ENCODE measurements around the gene CRYGN. TPM values are rescaled to one million over a fixed set of nuclear protein-coding genes. Genes with fewer than 3 reads are reported as not detected.

Gene CRYGN
- polyA plus RNA-seq, 1 donor (not counting 4 experiments of a cell fraction or from before 2014, with no cell fraction given), result not detected

DNA sequence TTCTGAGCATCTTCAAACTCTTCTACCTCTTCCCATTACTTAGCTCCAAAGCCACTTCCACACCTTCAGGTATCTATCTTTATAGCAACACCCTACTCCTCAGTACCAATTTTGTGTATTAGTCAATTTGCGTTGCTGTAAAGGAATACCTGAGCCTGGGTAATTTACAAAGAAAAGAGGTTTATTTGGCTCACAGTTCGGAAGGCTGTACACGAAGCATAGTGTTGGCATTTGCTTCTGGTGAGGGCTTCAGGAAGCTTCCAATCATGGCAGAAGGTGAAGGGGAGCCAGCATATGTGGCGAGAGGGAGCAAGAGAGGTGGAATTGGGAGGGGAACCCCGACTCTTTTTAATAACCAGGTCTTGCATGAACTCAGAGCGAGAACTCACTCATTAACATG is 17.6 kb upstream of the CRYGN start:
- Histone ChIP-seq H3K27ac (ENCODE audit: control insufficient read depth, insufficient read depth, low read length) (no peak overlapping the region), H4K20me1 (ENCODE audit: control insufficient read depth, extremely low read depth, insufficient read depth, low read length) (no peaks in the 10 kb centered on the region), H3K27me3 (ENCODE audit: control insufficient read depth, extremely low read depth, insufficient read depth, low read length) (peaks cover 3% of the 10 kb centered on the region), H3K4me3 (ENCODE audit: control insufficient read depth in 2 of 3, extremely low read depth in 1 of 3, insufficient read depth in 2 of 3, low read depth in 1 of 3, low read length in 3 of 3) (no peak overlapping the region), H3K9ac (ENCODE audit: control insufficient read depth, extremely low read depth, insufficient read depth, low read length) (no peak overlapping the region), H3K36me3 (ENCODE audit: control insufficient read depth in 2 of 2, extremely low read depth in 1 of 2, insufficient read depth in 2 of 2, low read length in 2 of 2) (no peaks in the 10 kb centered on the region), H2AFZ (ENCODE audit: control insufficient read depth, low read length) (no peak overlapping the region), H3K4me1 (ENCODE audit: control insufficient read depth, extremely low read depth, insufficient read depth, low read length) (peaks cover 11% of the 10 kb centered on the region), H3K4me2 (ENCODE audit: control insufficient read depth, extremely low read depth, insufficient read depth, low read depth, low read length) (no peak overlapping the region), H3K9me3 (ENCODE audit: control insufficient read depth, low read depth, low read length) (peaks cover 2% of the 10 kb centered on the region), H3K9me1 (ENCODE audit: control insufficient read depth, extremely low read depth, insufficient read depth, low read length) (no peaks in the 10 kb centered on the region), H3K79me2 (ENCODE audit: control insufficient read depth, insufficient read depth, low read length) (no peaks in the 10 kb centered on the region)
- TF ChIP-seq, protein P1, sequence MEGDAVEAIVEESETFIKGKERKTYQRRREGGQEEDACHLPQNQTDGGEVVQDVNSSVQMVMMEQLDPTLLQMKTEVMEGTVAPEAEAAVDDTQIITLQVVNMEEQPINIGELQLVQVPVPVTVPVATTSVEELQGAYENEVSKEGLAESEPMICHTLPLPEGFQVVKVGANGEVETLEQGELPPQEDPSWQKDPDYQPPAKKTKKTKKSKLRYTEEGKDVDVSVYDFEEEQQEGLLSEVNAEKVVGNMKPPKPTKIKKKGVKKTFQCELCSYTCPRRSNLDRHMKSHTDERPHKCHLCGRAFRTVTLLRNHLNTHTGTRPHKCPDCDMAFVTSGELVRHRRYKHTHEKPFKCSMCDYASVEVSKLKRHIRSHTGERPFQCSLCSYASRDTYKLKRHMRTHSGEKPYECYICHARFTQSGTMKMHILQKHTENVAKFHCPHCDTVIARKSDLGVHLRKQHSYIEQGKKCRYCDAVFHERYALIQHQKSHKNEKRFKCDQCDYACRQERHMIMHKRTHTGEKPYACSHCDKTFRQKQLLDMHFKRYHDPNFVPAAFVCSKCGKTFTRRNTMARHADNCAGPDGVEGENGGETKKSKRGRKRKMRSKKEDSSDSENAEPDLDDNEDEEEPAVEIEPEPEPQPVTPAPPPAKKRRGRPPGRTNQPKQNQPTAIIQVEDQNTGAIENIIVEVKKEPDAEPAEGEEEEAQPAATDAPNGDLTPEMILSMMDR (optimal IDR thresholded peaks at IDR 0.05 in 1 of 3, IDR thresholded peaks at IDR 0.05 in 1 of 3, conservative IDR thresholded peaks at IDR 0.05 in 1 of 3; ENCODE audit: extremely low read depth in 1 of 3, insufficient read depth in 2 of 3, low read length in 3 of 3), result no peak
- TF ChIP-seq EZH2 (IDR thresholded peaks at IDR 0.05; ENCODE audit: low read length), result no peak
- no peak for DNase-seq (ENCODE audit: low read depth, low spot score)
- FAIRE-seq, result no peak
- dilution Hi-C loops (cut with MboI; ENCODE audit: extremely low pct_ligation_motif_present, low sequenced_read_pairs), result no loop called here

DNA sequence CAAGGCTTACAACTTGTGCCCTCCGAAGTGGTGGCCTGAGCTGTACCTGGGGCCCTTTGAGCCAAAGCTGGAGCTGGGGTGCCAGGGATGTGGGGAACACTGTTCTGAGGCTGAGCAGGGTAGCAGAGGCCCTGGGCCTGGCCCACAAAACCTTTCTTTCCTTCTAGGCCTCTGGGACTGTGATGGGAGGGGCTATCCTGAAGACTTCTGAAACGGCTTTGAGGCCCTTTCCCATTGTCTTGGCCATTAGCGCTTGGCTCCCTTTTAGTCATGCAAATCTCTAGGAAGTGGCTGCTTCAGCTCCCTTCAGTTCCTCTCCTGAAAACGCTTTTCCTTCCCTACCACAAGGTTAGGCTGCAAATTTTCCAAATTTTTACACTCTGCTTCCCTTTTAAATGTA is 16.8 kb upstream of the CRYGN start:
- TF ChIP-seq, protein P1 (optimal IDR thresholded peaks at IDR 0.05 in 1 of 3, IDR thresholded peaks at IDR 0.05 in 1 of 3, conservative IDR thresholded peaks at IDR 0.05 in 1 of 3; ENCODE audit: extremely low read depth in 1 of 3, insufficient read depth in 2 of 3, low read length in 3 of 3), result no peak
- TF ChIP-seq EZH2 (IDR thresholded peaks at IDR 0.05; ENCODE audit: low read length), result no peak
- no peaks in the 10 kb centered on the region for H3K36me3 ChIP-seq (ENCODE audit: control insufficient read depth in 2 of 2, extremely low read depth in 1 of 2, insufficient read depth in 2 of 2, low read length in 2 of 2)
- FAIRE-seq (no peak), DNase-seq (ENCODE audit: low read depth, low spot score) (no peak)
- H4K20me1 ChIP-seq (ENCODE audit: control insufficient read depth, extremely low read depth, insufficient read depth, low read length), result no peaks in the 10 kb centered on the region
- peaks cover 4% of the 10 kb centered on the region for H3K27me3 ChIP-seq (ENCODE audit: control insufficient read depth, extremely low read depth, insufficient read depth, low read length)
- dilution Hi-C loops (cut with MboI; ENCODE audit: extremely low pct_ligation_motif_present, low sequenced_read_pairs), result no loop called here
- no peaks in the 10 kb centered on the region for H3K9me1 ChIP-seq (ENCODE audit: control insufficient read depth, extremely low read depth, insufficient read depth, low read length)
- no peaks in the 10 kb centered on the region for H3K79me2 ChIP-seq (ENCODE audit: control insufficient read depth, insufficient read depth, low read length)
- peaks cover 11% of the 10 kb centered on the region for H3K4me1 ChIP-seq (ENCODE audit: control insufficient read depth, extremely low read depth, insufficient read depth, low read length)
- no peak overlapping the region for H3K9ac ChIP-seq (ENCODE audit: control insufficient read depth, extremely low read depth, insufficient read depth, low read length)
- H3K27ac ChIP-seq (ENCODE audit: control insufficient read depth, insufficient read depth, low read length), result no peak overlapping the region
- H3K4me3 ChIP-seq (ENCODE audit: control insufficient read depth in 2 of 3, extremely low read depth in 1 of 3, insufficient read depth in 2 of 3, low read depth in 1 of 3, low read length in 3 of 3), result no peak overlapping the region
- no peak overlapping the region for H3K4me2 ChIP-seq (ENCODE audit: control insufficient read depth, extremely low read depth, insufficient read depth, low read depth, low read length)
- H2AFZ ChIP-seq (ENCODE audit: control insufficient read depth, low read length), result no peak overlapping the region
- no peaks in the 10 kb centered on the region for H3K9me3 ChIP-seq (ENCODE audit: control insufficient read depth, low read depth, low read length)

All from keratinocyte (primary cell).